Omental fat pad (tissue), 4 donors: ENCODE measurements around the gene MAP3K4. TPM values are rescaled to one million over a fixed set of nuclear protein-coding genes. Genes with fewer than 3 reads are reported as not detected.

Source experiments
- ATAC-seq: fragments of 150-250 bp; one replicate; pipeline ENCODE4 v1.9.1; 2016; ENCODE audit warnings: mild to moderate bottlenecking, moderate library complexity; ENCODE audit not compliant: low FRiP score
- DNase-seq: peaks from one replicate; pipeline ENCODE4 v3.0.0-alpha.2; 2019; ENCODE audit warnings: low spot score
- total RNA-seq, 4 donors: library from RNA; depleted of rRNA; stranded (reverse); fragments of >200 nt; gene quantifications; one replicate each; pipeline ENCODE4 v1.1.0, GENCODE V29; 2016
- TF ChIP-seq, protein P1 (sequence below), 3 donors: fragments of 450-650 bp; IDR thresholded peaks; one replicate each; pipeline ENCODE4 v1.5.1; 2016 to 2017; ENCODE audit warnings: antibody characterized with exemption in 3 of 3, mild to moderate bottlenecking in 3 of 3, moderate library complexity in 2 of 3

MAP3K4 gene
- total RNA-seq, 4 donors from 2014 or later: 18.9 to 33.6 (median 25.0) TPM

- TF ChIP-seq, protein P1, sequence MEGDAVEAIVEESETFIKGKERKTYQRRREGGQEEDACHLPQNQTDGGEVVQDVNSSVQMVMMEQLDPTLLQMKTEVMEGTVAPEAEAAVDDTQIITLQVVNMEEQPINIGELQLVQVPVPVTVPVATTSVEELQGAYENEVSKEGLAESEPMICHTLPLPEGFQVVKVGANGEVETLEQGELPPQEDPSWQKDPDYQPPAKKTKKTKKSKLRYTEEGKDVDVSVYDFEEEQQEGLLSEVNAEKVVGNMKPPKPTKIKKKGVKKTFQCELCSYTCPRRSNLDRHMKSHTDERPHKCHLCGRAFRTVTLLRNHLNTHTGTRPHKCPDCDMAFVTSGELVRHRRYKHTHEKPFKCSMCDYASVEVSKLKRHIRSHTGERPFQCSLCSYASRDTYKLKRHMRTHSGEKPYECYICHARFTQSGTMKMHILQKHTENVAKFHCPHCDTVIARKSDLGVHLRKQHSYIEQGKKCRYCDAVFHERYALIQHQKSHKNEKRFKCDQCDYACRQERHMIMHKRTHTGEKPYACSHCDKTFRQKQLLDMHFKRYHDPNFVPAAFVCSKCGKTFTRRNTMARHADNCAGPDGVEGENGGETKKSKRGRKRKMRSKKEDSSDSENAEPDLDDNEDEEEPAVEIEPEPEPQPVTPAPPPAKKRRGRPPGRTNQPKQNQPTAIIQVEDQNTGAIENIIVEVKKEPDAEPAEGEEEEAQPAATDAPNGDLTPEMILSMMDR (IDR thresholded peaks at IDR 0.05): no peak
- ATAC-seq (no peak), DNase-seq (no peak)
Observed at GRCh38 chr6:160952633-160953281, 38.8 kb upstream of the MAP3K4 start.

DNA sequence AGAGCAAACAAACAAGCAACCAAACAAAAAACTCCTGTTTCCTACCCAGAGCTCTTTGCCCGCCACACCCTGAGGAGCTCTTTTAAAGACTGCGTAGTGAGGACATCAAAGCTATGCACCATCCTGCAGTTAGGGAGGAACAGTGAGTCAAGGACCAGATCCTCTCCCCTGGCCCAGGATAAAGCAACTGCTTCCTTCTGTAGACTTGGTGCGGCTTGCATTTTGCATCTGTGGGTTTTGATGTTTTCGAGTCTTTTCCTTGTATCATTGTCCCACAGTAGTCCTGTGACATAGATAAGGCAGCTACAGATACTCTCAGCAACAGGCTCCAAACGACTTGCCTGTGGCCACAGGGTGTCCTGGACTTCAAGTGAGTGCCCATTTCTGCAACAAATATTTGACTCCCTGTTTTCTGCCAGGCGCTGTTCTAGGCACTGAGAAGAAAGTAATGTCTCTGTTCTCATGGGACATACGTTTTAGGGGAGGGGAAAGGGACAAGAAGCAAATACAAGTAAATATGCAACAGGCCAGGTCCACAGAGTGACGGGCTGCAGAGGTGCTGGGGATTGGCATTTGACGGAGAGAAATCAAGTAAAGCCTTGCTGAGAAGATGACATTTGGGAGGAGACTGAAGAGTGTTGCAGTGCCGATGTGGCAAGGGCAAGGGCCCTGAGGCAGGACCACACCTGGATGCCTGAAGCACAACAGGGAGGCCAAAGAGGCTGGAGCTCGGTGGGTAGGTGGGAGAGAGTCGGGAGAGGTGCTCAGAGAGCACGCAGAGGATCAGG is 35.9 kb upstream of the MAP3K4 start:
- TF ChIP-seq, protein P1 (IDR thresholded peaks at IDR 0.05): no peak
- ATAC-seq (no peak), DNase-seq (no peak)

- DNase-seq (no peak), ATAC-seq (no peak)
- TF ChIP-seq, protein P1 (IDR thresholded peaks at IDR 0.05): no peak
Observed at GRCh38 chr6:160956300-160957035, 35.1 kb upstream of the MAP3K4 start.

- no peak for ATAC-seq
- no peak for DNase-seq
- TF ChIP-seq, protein P1 (IDR thresholded peaks at IDR 0.05): no peak
Observed at GRCh38 chr6:160959726-160960435, 31.7 kb upstream of the MAP3K4 start.

DNA sequence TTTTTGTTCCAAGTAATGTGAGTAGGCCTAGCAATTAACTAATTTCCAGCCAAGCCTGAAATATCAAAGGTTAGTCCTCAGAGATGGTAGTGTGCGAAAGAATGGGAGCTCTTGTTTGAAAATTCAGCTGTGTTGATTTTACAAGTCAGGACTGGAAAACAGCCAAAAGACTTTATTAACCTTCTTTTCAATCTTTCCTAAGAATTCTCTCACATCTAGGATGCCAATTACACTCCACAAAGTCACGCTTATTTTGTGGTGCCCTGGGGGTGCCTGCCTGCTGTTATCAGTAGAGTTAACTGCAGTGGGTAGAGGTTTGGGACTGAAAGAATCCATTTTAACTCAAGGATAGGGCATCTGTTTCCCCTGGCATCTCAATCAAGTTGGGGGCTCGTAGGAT is 30.7 kb upstream of the MAP3K4 start:
- no peak for ATAC-seq
- no peak for DNase-seq
- TF ChIP-seq, protein P1 (IDR thresholded peaks at IDR 0.05): no peak

DNA sequence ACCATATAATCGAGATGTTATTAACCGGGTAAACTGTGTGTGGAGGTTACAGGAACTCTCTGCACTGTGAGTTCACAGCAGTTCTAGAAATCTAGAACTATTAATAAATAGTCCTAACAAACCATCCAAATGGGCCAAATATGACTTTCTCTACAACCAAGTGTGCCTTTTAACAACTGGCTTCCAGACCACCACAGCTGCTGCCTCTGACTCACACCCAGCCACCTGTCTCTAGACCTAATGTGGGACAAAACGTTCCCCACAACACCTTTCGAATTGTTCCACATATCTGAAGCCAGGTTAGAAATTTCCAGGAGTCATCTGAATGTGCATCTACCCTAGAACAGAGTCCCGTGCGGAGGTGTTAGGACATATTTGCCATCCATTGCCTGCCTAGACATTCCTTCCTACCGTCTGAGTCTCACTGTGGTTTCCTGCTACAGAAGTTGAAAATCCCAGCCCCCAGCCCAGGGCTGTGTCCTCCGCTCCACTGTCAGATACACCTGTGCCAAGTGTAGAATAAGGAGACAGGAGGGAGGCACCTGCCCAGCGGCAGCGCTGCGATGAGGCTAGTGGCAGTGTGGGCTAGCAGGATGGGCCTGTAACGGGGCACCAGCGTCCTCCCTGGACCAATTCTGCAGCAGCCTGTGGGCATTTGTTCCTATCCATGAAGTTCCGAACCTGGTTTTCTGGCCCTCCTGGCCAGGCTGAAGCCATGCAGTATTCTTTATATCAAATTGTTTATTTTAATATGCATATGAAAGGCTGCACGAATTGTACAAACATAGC is 28.5 kb upstream of the MAP3K4 start:
- DNase-seq (no peak), ATAC-seq (no peak)
- TF ChIP-seq, protein P1 (IDR thresholded peaks at IDR 0.05): no peak
